Activated gamma-delta T cell treated with Interleukin-2 at 50 U/mL for 16 hours (primary cell): Measurements from ENCODE around the gene ANXA9.

Experiments
- DNase-seq: peaks from one replicate; pipeline ENCODE4 v3.0.0-alpha.2; 2020

The ANXA9 gene

DNA sequence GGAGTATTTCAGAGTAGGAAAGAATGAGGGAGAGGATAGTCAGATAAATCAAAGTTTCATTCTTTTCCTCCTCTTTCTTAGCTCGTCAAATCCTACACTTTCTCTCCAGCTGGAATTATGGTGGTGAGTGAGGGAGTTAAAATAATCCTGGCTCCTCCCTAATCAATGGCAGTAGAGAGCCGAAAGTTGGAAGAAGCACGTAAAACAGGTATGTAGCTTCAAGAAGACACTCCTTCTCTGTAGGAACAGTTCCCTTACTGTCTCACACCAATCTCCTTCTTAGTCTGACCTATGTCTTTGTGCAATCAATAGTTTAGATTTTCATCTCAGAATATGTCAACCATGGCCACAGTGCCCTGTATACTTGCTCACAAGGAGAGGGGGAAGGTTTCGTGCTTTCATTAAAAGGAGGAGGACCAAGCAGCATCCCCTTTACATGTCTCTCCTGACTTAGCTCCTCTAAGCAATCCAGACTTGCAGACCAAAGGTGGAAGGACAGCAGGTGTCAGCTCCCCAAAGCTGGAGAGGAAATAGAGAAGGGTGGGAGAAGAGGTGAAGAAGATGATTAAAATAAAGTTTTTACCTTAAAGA, 23.7 kb downstream of the ANXA9 start:
- no peak for DNase-seq

DNA sequence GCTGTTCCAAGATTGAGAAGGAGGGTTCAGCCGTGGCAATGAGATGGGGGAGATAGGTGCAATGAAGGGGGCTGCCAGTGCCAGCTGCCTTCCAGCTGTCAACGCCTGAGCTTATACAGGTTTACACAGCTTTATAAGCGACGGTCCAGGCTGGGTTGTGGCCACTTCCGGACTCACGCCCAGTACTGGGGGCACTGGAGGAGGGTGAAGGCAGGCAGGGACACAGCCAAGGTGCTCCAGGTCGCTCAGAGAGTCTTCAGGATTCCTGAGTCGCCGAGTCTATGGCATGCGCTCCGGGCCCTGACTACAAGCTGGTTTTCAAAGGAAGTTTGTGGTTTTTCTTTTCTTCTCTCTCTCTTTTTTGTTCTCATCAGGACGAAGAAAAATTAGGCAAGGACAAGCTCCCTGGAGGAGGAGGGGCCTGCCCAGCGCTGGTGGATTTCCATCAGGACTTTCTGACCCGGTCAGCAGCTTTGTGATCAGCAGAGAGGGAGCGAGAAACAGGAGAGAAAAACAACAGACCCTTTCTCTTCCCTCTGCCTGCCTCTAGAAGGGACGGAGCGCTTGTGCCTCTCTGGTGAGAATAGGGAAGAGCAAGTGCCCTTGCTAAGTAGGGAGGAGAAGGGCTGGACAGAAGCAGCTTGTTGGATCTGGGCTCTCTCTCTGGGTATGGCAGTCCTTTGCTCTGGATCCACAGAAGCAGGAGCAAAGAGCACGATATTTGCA, 24.4 kb downstream of the ANXA9 start, which contains the start of gene MINDY1:
MINDY1 (minus strand) TSS at position 576 of the 726 bp plus-strand sequence. CDS start 4,285 bp downstream, outside the sequence.
- DNase-seq: no peak

DNA sequence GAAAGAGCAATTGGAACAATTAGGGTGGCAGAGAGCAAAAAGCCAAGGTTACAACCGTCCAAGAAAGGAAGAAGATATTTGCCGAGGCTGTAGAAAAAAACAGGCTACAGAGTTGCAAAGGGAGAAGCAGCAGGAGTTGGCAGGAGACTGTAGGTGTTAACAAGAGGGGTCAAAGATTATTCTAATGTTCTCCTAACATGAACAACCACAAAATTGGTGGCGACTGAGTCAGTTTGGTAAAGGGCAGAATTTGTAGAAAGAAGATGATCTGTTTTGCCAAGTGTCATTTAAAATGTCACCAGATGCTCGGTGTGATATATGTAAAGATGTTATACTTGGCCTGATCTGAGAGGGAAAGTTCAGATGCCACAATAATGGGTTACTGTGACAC, 25.8 kb downstream of the ANXA9 start:
- no peak for DNase-seq

DNA sequence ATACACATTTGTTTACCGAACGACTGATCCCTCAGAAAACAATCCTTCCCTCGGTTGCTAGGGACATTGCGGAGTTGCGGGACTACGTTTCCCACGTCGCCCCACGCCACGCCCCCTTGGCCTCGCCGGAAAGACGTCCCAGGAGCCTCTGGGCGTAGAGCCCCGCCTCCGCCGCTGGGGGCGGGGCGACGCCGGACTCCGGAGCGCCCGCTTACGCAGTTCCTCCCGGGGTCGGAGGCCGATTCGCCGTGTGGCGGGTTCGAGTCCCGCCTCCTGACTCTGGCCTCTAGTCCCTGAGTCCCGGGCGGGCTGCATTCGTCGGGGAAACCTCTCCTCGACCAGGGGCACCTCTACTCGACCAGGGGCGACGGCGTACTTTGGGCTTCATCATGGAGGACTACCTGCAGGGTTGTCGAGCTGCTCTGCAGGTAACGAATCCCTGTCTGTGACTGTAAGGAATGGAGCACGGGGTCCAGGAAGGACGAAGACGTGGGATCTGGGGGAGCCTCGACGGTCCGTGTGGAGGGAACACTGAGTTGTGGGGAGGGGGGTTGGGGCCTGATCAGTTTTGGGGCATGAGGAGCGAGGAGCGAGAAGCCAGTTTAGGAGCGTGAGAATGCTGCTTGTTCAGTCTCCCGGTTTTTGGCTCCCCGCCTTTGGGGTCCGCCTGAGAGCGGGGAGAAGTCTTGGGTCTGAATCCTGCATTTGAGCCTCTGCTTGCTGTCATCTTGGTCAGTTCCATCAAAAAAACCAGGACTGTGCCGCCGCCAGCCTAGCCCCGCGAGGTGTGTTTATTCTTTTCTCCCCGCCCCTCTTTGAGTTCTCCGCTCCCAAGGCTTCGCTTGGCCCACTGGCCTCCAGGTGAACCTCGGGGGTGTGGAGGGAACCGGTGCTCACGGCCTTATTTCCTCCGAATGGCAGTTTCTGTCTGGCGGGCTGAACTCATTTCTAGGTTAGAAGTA, 26.4 kb downstream of the ANXA9 start, which contains the start of gene PRUNE1:
PRUNE1 (plus strand) TSS at position 206 of the 962 bp plus-strand sequence; CDS start at position 390, 184 bp downstream.
- peak; percentile 95 for DNase-seq

DNA sequence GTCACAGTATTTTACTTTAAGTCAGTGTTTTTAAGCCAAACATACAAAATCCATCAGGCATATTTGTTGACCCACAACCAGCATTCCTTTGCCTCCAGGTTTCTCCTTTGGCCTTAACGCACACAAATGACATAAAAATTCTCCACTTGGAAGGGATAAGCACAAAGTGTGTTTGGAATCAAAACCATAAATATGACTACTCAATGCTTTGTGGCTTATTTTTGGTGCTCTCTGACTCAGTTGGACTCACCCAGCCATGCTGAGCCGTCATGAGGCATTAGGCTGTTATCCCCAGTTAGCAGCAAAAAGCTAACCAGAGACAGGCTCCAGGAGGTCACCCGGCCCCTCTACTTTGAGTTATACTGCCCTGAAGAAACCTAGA, 27.1 kb downstream of the ANXA9 start:
- DNase-seq: no peak

DNA sequence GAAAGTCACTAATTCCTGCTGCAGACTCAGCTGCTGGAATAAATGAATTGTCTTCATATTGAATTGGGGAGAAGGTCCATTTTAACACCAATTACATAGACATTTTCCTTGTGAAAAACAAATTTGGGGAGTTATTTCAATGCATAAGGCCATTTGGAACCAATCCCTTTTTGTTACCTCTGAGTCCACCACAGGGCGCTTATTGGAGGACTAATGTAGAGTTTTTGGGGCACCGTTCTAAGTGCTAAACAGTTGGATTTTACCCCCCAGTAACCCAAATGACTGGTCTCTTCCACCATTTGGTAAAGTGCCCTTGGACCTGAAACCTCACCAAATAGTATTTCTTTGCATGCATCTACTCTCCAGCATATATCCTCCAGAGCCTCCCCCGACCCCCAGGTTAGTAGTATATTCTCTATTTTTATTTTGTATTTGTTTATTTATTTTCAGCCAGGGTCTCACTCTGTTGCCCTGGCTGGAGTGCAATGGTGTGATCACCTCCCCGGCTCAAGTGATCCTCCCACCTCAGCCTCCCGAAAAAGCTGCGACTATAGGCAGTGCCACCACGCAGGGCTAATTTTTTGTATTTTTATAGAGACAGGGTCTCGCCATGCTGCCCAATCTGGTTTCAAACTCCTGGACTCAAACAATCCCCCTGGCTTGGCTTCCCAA, 27.7 kb downstream of the ANXA9 start:
- DNase-seq: no peak

DNA sequence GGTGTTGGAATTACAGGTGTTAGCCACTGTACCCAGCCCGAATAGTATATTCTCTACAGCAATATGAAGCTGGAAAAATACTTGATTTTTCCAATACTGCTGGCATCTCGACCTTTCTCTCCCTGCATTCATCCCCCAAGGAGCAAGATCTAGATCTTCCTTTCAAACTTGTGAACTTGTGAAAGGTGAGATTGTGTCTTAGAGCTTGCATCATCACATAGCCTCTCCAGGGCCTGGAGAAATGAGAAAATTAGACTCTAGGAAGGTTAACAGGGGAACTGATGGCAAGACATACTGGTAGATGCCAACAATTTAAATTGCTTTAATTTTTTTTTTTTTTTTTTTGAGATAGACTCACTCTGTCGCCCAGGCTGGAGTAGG, 28.2 kb downstream of the ANXA9 start:
- DNase-seq: no peak

DNA sequence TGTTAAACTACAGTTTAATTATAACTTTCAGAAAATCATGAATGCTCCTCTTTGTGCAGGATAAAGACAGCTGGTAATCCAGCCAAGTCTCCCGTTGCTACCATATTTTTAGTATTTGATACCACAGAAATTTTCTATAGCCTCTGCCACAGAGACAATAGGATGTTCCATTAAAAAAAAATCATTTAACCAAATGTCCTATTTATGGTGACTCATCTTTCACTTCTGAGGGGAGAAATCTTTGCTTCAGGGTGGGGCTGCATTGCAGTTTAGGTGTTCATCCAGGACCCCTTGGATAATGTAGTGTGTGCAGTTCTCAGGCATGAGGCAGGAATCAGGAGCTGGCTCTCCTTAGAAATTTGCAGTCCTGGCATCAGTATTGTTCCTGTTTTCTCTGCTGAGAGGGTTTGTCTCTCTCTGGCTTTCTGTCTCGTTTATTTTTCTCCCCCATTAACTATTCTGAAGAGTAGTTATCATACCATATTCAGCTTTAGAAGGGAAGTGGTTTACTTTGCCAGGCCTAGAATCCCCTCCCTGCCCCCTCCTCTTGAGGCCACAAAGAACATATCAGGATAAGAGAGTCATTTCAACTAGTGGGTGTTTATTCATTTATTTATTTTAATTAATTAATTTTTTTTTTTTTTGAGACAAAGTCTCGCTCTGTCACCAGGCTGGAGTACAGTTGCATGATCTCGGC, 29.2 kb downstream of the ANXA9 start:
- DNase-seq: no peak

DNA sequence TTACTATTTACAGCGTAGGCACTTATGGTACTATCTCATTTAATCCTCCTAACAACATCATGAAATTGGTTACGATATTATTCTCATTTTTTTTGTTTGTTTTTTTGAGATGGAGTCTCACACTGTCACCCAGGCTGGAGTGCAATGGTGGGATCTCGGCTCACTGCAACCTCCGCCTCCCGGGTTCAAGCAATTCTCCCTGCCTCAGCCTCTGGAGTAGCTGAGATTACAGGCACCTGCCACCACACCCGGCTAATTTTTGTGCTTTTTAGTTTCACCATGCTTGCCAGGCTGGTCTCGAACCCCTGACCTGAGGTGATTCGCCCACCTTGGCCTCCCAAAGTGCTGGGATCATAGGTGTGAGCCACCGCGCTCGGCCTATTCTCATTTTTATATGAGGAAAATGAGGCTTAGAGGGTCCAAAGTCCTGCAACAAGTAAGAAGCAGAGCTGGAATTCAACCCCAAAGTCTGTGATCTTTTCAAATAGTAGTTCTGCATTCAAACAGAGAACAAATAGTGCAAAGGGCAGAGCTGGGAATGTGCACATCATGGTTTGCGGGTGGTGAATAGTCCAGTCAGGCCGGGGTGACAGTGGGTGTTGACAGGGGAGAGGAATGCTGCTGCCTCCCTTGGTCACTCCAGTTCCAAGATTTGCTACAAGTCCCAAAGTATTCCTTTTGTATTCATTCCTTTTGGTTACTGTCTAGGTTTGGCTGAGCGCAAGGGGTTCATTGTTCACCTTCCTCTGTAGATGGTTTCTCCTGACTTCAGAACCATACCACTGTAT, 30.8 kb downstream of the ANXA9 start:
- no peak for DNase-seq

DNA sequence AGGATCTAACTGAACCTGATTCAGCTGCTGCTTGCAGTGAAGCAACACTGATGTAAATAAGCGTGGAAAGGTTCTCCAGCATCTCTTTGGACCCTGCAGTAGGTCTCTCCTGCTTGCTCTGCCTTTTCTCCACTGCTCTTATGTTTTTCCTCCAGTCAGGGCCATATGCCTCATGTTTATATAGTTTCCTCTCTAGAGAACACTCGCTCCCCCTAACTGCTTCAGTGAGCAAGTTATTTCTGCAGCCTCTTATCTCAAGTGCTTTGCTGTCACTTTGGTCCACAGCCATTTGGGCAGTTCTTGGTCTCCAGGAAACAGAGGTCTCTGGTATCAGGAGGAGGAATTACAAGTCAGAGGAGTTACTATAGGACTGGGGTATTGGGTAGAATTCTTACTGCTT, 31.4 kb downstream of the ANXA9 start:
- DNase-seq: no peak

DNA sequence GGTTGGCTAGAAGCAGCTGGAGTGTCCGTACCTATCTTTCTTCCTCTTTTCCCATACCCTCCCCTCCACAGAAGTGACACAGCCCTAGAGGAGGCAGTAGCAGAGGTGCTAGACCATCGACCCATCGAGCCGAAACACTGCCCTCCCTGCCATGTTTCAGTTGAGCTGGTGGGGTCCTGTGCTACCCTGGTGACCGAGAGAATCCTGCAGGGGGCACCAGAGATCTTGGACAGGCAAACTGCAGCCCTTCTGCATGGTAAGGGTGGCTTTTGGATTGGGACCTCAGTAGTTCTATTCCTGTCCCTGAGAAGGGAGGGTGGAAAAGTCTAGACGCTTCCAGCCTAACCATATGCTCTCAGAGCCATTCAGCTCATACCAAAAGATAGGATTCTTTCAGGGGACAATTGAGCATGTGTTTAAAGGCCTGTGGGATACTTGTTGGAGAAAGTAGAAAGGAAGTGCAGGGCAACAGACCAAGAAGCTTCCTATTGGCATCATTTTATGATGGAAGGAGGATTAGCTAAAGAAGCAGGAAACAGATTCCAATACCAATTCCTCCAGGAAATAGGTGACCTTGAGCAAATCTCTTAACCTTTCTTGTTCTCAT, 42.6 kb downstream of the ANXA9 start:
- peak; percentile 91 for DNase-seq

DNA sequence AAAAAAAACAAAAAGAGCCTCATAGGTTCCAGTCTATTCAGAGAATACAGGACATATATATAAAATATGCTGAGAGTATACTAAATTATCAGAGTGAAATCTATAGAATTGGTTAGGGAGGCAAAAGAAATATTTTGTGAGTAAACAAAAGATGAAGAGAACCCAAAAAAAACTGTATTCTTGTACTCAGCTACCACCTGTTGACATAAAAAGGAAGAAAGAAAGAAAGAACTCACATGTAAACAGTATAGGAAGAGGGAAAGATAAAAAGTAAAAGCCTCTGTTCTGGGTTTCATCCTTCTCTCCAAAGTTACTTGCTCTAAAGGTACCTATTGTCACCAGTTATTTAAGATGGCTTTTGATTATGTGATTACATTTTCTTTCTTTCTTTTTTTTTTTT, 44.4 kb downstream of the ANXA9 start:
- no peak for DNase-seq

DNA sequence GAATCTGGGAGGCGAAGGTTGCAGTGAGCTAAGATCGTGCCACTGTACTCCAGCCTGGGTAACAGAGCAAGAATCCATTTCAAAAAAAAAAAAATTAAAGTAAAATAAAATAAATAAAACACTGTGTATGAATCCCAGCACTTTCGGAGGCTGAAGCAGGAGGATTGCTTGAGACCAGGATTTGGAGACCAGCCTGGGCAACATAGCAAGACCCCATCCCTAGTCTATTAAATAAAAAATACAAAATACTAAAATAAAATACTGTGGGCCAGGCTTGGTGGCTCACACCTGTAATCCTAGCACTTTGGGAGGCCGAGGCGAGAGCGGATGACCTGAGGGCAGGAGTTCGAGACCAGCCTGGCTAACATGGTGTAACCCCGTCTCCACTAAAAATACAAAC, 50.1 kb downstream of the ANXA9 start:
- no peak for DNase-seq

DNA sequence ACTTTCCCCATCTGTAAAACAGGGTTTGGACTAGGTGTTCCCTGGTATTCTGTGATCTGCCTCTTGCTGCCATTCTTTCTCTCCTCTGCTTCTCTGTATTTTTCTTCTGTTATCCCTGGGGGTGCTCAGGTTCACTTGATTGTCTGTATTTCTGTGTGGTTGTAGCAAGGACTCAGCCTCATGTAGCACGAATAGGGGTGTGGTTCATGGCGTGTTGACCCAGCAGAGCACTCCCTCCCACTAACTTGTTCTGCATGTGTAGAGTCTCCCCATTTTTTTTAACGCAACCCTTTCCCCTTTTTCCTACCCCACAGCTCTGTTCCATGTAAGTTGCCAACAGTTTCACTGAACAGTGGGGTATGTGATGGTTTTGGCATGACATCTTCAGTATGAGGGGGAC, 53.1 kb downstream of the ANXA9 start:
- DNase-seq: no peak

DNA sequence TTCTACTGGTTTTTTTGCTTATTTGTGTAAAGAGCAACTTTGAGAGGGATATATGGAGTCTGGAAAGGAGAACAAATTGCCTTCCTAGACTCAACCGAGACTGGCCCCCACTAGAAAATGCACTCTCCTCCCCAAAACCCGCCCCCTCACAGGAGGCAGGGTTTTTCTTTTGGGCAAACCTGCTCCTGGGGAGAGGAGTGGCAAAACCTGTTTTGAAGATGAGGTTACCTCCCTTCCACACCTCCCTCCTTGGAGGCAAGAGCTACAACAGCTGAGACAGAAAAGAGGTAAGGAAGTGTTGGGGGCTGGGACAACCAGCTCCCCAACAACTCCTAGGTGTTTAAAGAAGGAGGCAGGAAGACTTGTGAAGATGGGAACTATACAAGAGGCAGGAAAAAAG, 54.3 kb downstream of the ANXA9 start, which contains the start of gene BNIPL:
BNIPL (plus strand) TSS at position 231 of the 400 bp plus-strand sequence; CDS start at position 371, 140 bp downstream.
- no peak for DNase-seq

DNA sequence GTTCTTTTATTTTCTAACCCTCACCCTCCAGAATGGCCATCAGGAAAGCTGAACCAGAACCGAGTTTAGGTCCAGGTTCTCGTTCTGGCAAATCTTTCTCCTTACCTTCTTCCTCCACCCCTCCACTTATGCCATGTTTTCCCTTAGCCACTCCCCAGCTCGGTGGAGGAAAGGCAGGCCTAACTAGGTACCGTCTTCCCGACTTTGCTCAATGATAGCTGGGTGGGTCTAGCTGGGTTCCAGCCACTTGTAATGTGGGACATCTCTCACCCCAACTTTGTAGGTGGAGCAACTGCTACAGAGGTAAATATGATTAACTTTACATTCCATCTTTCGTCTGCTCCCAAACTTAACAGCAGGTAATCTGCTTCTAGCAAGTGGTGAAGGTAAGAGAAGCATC, 54.9 kb downstream of the ANXA9 start:
- DNase-seq: no peak

DNA sequence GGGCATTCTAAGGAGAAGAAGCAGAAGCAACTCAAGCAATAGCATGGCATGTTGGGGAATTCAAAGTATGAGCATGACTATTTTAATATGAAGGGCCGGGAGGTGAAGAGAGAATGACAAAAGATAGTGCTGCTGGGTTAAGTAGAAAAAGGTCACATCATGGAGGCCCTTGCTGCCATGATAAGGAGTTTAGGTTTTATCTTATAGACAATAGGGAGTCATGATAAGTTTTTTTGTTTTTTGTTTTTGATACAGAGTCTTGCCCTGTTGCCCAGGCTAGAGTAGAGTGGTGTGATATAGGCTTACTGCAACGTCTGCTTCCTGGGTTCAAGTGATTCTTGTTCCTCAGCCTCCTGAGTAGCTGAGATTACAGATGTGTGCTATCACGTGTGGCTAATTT, 57.4 kb downstream of the ANXA9 start:
- DNase-seq: no peak

DNA sequence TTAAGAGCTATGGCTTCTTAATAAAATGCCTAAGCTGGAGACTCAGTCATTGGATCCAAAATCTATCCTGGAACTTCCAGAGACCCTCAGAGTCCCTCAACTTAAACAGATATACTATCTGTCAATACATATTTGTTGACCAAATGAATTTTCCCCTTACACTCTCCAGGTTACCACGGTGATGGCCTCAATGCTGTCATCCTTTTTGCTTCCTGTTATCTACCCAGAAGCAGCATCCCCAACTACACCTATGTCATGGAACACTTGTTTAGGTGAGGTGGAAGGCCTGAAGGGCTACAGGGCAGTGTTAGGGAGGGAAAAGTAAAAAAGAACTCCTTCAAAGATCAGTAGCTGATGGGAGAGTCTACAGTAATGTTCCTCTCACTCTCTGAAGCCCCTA, 61.1 kb downstream of the ANXA9 start:
- DNase-seq: no peak
